GM19372 (cell line): ENCODE data around the gene C6orf132.

ENCODE experiments used
- ATAC-seq: cut with Tn5 transposase; IDR thresholded peaks from one replicate; pipeline ENCODE4 v1.9.1; 2021; ENCODE audit warnings: mild to moderate bottlenecking, low read depth, moderate library complexity; ENCODE audit not compliant: unreplicated experiment

C6orf132 gene

DNA sequence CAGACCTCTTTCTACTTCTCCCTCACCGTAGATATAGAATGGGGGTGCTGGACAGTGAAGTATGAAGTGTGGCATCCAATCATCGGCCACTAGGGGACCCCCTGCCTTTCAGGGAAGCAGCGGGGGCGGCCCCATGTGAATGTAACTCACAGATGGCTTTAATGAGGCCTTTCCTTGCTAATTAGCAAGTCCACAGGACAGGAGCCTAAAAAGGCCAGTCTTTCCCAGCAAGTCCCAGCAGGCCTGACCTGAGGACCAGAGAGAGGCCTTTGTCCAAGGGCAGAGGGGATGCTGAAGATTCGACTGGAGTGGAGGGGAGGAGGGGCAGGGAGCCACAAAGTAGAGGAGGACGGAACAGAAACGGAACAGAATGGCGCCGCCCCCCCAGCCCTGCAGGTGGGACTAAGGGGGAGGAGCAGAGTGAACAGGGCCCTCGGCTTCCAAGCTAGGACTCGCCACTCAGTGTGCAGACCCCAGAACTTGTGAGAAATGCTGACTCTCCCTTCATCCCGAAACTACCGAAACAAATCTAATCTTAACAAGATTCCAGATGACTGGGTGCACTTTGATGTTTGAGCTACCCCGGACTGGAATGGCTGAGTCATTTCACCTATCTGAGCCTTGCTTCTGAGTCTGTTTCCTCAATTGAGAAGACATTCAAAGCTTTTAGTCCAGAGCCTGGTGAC, 5.8 kb downstream of the C6orf132 start:
- no peak for ATAC-seq

GRCh38 chr6:42135722-42136121, 6.7 kb downstream of the C6orf132 start:
- ATAC-seq = no peak

DNA sequence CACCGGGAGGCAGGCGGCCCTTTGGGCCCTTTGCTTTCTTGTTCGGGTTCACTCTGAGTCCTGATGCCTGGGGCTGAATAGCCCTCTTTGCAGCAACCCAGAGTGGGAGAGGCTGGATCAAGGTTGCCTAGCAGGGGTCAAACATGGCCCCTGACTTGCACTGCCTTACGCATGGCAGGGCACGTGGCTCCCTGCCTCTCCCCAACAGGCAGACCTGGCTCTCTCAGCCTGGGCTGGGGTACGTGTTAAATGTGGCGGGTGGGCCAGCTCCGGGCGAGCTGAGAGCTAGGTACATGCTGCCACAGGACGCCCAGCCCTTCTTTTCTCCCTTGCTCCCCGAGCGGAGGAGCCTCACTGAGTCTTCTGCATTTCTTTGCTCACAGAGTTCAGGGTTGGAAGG, 7.3 kb downstream of the C6orf132 start:
- ATAC-seq = no peak

DNA sequence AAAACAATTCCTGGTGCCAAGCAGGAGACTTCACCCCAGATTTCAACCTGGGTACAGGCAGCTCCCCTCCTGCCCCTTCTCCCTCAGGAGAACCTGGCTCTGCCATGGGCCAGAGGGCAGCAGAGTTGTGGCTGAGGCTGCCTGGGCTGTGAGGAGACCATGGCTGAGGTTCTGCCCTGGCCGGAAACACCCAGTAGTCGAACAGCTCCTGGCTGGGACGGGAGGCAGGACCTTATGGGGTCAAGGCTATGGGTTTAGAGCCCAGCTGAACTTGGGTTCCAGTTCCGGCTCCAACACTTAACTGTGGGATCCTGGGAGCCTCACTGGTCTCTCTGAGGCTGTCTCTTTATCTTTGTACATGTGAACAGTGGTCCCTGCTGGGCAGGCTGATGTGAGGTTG, 8.5 kb downstream of the C6orf132 start:
- no peak for ATAC-seq

DNA sequence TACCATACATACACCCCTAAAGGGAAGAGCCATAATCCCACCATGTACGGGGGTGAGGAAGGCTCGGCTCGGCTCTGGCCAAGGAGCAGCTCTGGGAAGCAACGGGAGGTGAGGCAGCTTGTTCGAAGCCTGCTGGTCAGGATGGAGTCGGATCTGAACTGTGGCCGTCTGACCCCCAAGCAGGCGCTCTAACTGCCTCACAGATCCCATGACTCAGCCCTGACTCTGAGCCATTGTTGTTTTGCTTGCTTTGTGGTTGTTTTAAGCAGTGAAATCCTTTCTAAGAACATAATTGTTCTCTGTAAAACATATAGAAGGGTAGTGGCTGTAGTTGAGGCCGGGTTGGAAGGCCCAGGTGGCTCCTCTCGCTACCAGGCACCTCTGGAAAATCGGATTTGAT, 10.9 kb downstream of the C6orf132 start:
- no peak for ATAC-seq

- ATAC-seq = no peak
Measured at GRCh38 chr6:42129360-42129676, 13.1 kb downstream of the C6orf132 start.

GRCh38 chr6:42128460-42129359, 13.7 kb downstream of the C6orf132 start:
- no peak for ATAC-seq

GRCh38 chr6:42125663-42126062, 16.8 kb downstream of the C6orf132 start:
- no peak for ATAC-seq

- no peak for ATAC-seq
Measured at GRCh38 chr6:42125231-42125630, 17.2 kb downstream of the C6orf132 start.

- ATAC-seq = no peak
Measured at GRCh38 chr6:42124223-42124836, 18.1 kb downstream of the C6orf132 start.

- ATAC-seq = no peak
Measured at GRCh38 chr6:42123379-42124103, 18.9 kb downstream of the C6orf132 start.

DNA sequence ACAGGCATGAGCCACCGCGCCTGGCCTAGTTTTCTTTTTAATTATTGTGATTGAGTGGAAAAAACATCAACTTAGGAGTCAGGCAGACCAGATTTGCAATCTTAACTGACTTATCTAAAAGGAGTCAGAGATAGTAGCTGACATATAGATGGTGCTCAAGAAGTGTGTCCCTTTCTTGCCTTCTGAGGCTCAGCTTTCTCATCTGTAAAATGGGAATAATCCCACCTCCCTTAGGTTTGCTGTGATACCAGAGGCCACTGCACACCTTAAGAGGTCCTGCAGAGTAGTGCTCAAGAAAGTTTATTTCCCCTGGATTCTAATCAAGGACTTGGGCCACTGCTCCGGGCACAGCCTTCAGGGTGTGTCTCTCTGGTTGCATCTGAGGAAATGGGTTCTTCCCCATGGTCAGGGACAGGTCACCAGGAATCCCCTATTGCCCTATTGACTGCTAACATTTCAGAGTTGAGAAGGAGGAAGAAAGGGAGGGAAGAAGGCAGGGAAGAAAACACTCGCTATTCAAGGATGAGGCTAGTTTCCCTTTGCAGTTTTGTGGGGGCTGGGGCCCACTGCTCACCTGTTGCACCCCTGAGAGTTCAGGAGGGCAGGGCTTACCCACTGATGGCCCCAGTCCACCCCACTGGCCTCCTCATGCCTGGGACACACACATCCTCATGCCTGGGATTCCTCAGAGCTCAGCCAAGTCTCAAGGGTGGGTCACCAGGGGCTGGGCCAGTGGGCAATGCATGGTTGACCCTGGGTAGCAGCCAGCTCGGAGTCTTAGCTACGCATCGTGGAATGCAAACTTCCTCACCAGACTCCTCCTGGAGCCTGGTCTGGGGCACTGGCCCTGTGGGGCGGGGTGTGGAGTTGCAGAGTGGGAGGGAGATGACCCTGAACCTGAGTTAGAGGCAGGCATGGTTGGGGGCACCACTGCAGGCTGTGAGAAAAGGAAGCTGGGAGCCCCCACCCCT, 21.2 kb downstream of the C6orf132 start:
- no peak for ATAC-seq

GRCh38 chr6:42118162-42119001, 24.0 kb downstream of the C6orf132 start:
- no peak for ATAC-seq

DNA sequence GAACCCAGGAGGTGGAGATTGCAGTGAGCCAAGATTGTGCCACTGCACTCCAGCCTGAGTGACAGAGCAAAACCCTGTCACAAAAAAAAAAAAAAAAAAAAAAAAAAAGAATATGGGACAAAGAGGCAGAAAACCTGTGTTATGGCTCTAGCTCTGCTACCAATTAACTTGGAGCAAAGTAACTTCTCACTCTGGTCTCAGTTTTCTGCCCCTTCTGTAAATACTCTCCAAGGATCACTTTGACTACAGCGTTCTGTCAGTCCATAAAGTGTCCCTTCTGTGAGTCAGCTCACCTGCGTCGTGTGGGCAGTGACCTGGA, 24.6 kb downstream of the C6orf132 start:
- no peak for ATAC-seq

GRCh38 chr6:42113936-42114636, 28.3 kb downstream of the C6orf132 start:
- ATAC-seq = no peak

- ATAC-seq = no peak
Measured at GRCh38 chr6:42112351-42112750, 30.1 kb downstream of the C6orf132 start.

GRCh38 chr6:42110683-42111082, 31.7 kb downstream of the C6orf132 start:
- no peak for ATAC-seq

DNA sequence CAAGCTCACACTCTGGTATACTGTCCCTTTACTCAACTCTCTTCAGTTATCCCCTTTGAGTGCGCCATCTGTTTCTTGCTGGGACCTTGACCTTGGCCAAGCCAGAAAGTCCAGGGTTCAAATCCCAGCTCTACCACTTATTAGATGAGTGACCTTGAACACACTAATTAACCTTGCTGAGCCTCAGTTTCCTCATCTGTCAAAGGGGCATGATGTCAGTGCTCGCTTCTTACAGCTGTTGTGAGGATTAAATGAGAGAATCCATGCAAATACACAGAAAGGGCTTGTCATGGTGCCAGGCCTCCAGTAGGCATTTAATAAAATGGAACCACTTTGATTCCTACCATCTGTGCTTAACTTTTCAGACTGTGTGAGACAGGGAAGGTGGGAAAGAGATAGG, 34.3 kb downstream of the C6orf132 start:
- ATAC-seq = no peak
